ENCODE results near the gene KCNK1.

Gene KCNK1

GRCh38 chr1:233640179-233640578 lies 26.3 kb downstream of the KCNK1 start:
- no peak for DNase-seq

DNA sequence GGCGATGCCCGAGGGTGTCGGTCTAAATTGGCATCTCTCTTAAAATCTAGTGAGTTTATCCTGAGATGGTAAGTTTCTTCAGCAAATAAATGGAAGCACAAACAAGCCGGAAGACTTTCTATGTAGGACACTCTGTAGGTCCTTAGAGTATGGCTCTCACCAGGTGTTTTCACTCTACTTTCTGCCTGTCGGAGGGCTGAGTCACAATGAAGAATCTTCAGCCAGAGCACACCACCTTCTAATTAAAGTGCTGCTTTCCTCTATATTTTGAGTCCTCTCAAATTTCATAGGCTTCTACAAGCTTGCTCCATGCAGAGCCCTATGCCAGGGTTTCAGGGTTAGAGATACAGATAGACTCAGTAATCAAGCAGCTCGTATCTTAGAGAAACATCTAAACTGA lies 27.1 kb downstream of the KCNK1 start:
- DNase-seq, result no peak

DNA sequence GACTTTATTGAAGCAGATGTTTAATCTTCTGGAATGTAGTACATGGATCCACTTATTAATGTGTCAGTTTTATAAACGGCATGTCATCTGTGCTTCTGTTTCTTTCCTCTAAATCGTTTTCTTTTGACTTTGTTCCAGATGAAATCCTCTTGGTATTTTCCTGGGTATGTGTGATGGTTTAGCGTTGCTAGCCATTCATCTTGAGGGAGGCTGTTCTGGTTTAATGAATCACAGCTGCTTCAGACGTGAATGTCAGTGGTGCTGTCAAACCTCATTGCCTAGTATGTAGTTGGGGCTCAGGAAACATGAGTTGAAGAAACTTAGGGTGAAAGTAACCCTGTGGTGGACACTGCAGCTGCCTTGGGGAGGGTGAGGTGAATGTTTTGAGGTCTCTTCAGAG lies 33.2 kb downstream of the KCNK1 start:
- DNase-seq, result no peak

DNA sequence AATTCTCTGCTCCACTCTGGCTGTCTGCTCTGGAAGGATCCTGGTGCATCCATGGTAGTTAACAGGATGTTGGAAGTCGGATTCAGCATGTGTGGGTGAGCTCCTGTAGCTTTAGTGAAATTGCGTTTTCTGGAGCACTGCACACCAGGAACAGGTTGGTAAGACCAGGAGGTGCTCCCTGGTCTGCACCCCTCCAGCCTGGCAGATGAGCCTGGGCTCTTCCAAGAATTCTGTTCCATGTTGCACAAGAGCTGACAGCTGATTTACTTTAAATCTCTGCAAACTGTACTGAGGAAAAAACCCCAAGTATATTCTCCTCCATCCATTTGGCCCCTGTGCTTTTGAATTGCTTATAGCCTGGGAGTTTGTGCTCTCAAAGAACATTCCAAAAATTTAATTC lies 33.7 kb downstream of the KCNK1 start:
- no peak for DNase-seq

DNA sequence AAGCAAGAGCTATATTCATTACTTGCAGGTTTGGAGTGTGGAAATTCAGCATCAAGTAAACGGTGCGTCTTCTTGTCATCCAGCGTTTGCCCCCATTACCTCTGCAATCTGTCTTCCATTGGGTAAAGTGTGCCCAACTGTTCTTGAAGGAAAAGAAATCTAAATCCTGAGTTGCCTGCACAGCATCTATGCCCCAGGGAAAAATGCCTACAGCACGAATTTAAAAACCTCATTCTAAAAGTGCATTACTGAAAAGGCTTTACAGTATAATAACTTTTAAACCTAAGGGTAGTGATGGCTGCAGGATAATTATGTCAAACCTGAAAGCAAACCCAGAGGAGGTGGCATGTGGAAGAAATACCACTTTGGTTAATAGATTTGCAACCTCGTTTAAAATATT lies 37.2 kb downstream of the KCNK1 start:
- DNase-seq, result no peak

DNA sequence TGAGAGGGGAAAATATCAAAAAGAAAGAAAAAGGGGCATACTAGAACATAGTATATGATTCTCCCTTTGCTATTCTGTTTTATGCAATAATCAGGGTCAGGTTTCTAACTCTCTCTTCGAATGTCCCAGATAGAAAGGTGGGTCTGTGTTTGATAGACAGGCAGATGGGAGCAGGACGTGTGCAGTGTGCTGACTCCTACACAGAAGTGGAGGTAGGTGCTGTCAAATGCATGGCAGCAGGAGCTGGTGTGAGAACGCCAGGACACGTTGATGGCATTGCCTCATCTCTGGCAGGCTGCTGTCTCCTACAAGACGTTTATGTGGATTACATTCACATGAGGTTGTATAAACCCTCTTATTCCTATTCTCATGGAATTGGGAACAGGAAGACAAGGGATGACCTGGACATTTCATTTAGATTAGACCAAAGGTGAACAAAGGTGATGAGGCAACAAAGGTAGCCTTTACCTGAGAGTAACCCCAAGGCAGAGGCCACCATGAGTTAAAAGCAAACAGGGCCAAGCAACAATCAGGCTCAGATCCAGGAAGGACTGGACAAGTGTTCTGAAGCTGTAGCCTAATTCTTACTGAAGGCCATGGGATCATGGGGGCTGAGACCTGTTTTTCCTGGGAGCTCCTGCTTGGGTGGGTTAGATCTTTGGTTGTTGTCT lies 37.8 kb downstream of the KCNK1 start:
- DNase-seq, result no peak

- DNase-seq, result no peak
Measured at GRCh38 chr1:233652526-233652925, 38.6 kb downstream of the KCNK1 start.

DNA sequence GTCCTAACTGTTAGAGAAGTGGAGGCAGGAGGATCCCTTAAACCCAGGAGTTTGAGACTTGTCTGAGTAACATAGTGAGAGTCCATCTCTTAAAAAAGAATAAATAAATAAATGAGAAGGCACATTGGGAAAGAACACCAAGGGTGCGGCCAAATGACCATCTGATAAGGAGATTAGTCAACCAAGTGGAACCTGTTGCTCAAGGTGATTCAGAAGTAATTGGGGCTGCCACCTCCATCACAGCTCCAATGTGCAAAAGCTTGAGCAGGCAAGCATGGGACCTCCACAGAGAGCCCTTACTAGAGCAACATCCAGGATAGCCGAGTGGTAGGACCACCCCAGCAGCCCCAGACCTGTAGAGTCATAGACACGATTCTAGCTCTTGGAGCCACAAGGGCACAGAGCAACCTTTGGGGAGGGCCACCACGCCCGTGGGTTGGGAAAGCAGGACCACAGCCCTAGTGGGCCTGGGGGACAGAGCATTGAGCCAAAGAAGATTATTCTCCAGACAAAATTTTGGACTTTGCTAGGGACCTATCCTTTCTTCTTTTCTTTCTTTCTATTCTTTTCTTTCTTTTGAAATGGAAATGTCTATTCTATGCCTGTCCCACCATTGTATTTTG lies 40.9 kb downstream of the KCNK1 start:
- DNase-seq, result no peak

DNA sequence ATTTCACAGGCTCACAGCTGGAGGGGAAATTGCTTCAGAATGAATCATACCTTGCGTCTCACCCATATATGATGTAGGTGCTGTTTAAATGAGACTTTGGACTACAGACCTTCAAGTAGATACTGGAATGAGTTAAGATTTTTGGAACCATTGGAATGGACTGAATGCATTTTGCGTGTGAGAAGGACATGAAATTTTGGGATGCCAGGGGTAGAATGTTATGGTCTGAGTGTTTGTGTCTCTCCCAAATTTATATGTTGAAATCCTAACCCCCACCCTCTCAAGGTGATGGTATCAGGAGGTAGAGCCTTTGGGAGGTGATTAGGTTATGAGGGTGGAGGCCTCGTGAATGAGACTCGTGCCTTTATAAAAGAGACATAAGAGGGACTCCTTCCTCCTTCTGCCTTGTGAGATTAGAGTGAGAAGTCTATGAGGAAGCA lies 41.4 kb downstream of the KCNK1 start:
- no peak for DNase-seq

GRCh38 chr1:233656032-233656635 lies 42.2 kb downstream of the KCNK1 start:
- DNase-seq, result no peak

GRCh38 chr1:233656687-233657086 lies 42.8 kb downstream of the KCNK1 start:
- DNase-seq, result no peak

GRCh38 chr1:233657466-233657865 lies 43.6 kb downstream of the KCNK1 start:
- DNase-seq, result no peak

GRCh38 chr1:233659495-233659894 lies 45.6 kb downstream of the KCNK1 start:
- no peak for DNase-seq

DNA sequence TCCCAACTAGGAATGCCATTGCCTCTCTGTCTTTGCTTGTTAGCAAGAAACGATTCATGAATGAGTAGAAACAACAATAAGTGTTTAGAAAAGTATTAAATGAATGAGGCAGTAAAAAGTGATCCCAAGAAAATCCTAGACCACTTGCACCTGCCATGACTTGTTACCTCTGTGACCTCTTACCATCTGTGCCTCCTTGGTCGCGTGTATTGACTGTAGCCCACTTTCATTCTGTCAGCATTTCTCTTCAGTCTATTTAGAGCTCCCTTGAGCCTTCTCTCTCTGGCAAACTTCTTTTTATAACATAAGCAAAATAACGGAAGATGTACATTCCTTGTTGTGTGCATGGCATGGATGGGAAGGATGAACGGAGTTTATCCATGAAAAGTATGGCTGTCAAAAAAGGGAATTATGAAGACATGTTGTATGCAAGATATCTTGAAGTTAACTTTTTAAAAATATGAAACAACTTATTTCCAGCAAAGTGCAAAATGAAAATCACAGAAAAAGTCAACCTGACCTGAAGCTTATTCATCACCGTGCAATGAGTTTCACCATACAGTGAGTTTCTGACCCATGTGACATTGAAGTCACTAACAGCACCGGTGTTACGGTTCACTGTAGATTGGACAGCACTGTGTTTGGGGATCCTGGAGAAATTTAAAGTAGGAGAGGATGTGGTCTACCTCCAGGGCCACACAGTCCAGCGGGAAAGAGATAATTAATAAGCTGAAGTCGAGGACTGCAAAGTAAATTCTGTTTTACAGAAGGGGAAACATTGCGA lies 47.7 kb downstream of the KCNK1 start:
- DNase-seq, result no peak

GRCh38 chr1:233662575-233663304 lies 48.8 kb downstream of the KCNK1 start:
- DNase-seq, result no peak

GRCh38 chr1:233664253-233664652 lies 50.3 kb downstream of the KCNK1 start:
- DNase-seq, result no peak

GRCh38 chr1:233664804-233665574 lies 51.1 kb downstream of the KCNK1 start:
- DNase-seq, result no peak

DNA sequence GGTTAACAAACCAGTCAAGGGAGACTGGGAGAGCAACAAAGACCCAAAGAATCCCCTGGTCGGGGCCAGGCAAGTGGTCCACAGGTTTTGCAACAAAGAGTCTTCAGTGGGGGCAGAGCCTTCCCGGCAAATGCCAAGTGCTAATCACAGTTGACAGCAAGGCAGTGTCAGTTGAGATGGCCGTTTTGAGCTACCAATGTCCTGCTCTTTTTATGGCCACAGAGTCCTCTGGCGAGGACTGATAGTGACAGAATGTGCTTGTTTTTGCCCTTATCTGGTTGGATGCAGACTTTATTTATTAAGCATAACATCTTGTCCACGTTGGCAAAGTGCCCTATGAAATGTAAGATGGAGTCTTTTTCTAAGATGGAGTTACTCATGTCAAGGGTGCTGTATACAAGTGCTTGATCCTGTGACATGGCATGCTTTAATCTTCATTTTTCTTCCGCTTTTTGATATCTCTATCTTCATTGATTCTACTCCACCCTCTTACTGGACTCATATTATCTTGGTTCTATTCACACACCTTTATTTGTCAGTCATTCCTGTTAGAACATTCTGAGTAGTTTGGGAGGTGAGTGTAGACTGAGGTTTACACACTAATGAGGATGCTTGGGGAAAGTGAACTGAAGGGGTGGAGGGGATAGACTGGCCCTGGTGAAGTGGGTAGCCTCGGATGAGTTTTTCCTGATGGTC lies 51.8 kb downstream of the KCNK1 start:
- DNase-seq, result no peak

DNA sequence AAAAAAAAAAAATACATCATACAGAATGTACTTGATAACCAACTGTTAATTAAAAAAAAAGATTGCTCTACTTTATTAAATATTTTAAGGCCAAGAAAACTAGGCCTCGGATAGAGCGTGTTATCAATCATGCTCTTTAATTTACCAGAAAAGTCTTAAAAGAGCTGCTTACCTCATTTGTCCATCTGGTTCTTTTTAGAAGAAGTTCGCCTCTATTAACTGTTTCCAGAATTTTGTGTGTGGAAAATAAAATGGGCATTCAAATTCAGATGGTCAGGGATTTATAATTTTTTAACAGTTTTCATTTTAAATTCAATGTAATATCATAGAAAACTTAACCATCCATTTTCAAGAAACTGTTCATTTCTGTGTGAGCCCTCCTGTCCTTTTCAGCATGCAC lies 53.8 kb downstream of the KCNK1 start:
- DNase-seq, result no peak

DNA sequence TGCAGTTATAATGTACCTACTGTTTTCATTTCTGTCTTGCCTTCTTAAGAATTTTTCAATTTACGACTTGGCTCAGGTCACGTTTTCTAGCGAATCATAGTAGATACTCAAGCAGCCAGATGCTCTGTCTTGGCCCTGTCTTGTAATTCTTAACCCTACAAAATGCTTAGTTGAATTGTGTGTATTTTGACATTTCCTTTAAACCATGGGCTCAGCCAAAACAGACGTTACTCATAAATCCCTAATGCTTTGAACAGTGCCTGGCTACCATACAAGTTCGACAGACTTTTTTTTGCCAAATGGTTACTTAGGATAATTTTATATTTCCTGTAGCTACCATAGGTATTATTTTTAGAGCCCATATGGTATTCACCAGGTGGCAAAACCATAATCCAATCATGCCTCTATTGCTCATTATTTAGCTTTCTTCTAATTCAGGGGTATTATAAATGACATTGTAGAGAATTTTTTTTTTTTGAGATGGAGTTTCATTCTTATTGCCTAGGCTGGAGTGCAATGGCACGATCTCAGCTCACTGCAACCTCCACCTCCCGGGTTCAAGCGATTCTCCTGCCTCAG lies 54.3 kb downstream of the KCNK1 start:
- no peak for DNase-seq

GRCh38 chr1:233668725-233669294 lies 54.9 kb downstream of the KCNK1 start:
- no peak for DNase-seq

Data from GF-D8 (cell line).